Measurements from ENCODE around the gene PAM16. TPM values are rescaled to one million over a fixed set of nuclear protein-coding genes. Genes with fewer than 3 reads are reported as not detected.

The PAM16 gene
- total and polyA plus RNA-seq, 4 donors: 14.0 to 70.5 (median 29.6) TPM

- Histone ChIP-seq H3K4me1 (ENCODE audit: control insufficient read depth in 4 of 4, insufficient read depth in 4 of 4, low read length in 3 of 4) (peaks cover 22 to 81% (median 59%) of the 10 kb centered on the region in 4 donors), H3K36me3 (ENCODE audit: control insufficient read depth in 4 of 4, insufficient read depth in 3 of 4, low read depth in 1 of 4, low read length in 3 of 4) (peaks cover 0 to 5% (median 2%) of the 10 kb centered on the region in 4 donors)
These were observed 25.2 kb upstream of the PAM16 start for GRCh38 chr16:4376126-4376892.

More at GRCh38 chr16:4376126-4376892, 25.2 kb upstream of the PAM16 start:
- Histone ChIP-seq H3K9ac (ENCODE audit: low read depth in 1 of 2, low read length in 2 of 2) (peak overlapping the region; percentile 48 to 70), H3K27ac (ENCODE audit: low read depth in 1 of 2, low read length in 2 of 2) (peak overlapping the region; percentile 87 to 95), H3K4me3 (ENCODE audit: low read depth in 1 of 3, low read length in 3 of 3) (peak overlapping the region in 1 of 3 donors; percentile 19), H3K27me3 (ENCODE audit: control insufficient read depth in 4 of 4, insufficient read depth in 4 of 4, low read length in 3 of 4) (no peaks in the 10 kb centered on the region), H3K9me3 (ENCODE audit: control insufficient read depth in 4 of 4, low read length in 3 of 4) (no peaks in the 10 kb centered on the region)
- no peak for DNase-seq (ENCODE audit: low spot score)
- TF ChIP-seq HNF4G (IDR thresholded peaks at IDR 0.05): no peak
- TF ChIP-seq REST (IDR thresholded peaks at IDR 0.05): no peak
- peak; percentile 78 for TF ChIP-seq NR2F2 (IDR thresholded peaks at IDR 0.05)
- peak in 1 of 2 donors; percentile 56 for TF ChIP-seq RXRA (IDR thresholded peaks at IDR 0.05)
- TF ChIP-seq RAD21 (IDR thresholded peaks at IDR 0.05): peak in 1 of 2 donors; percentile 27
- no peak for TF ChIP-seq ZBTB33 (IDR thresholded peaks at IDR 0.05)
- peak; percentile 50 for TF ChIP-seq SP1 (IDR thresholded peaks at IDR 0.05)
- TF ChIP-seq EGR1 (IDR thresholded peaks at IDR 0.05; ENCODE audit: low read depth in 2 of 2): no peak
- TF ChIP-seq ATF3 (IDR thresholded peaks at IDR 0.05): no peak
- no peak for TF ChIP-seq YY1 (IDR thresholded peaks at IDR 0.05)
- TF ChIP-seq MAX (IDR thresholded peaks at IDR 0.05): no peak
- TF ChIP-seq JUND (IDR thresholded peaks at IDR 0.05): no peak
- TF ChIP-seq GABPA (IDR thresholded peaks at IDR 0.05 in 1 of 2, conservative IDR thresholded peaks at IDR 0.05 in 1 of 2): no peak
- no peak for TF ChIP-seq CTCF (IDR thresholded peaks at IDR 0.05; ENCODE audit: low read depth, low read length, missing input control)
- peak; percentile 64 for TF ChIP-seq HNF4A (conservative IDR thresholded peaks at IDR 0.05)
- TF ChIP-seq FOXA2 (IDR thresholded peaks at IDR 0.05): no peak
- no peak for TF ChIP-seq TAF1 (conservative IDR thresholded peaks at IDR 0.05)
- TF ChIP-seq FOXA1 (IDR thresholded peaks at IDR 0.05): no peak
- WGBS: 34% methylated on average over 31 of the region's 31 CpGs
